ENCODE measurements around the gene RASA3. TPM values are rescaled to one million over a fixed set of nuclear protein-coding genes. Genes with fewer than 3 reads are reported as not detected.
A peak's percentile ranks its signal among the peaks of the same experiment; 100 is the strongest.

Gene RASA3
- total and polyA plus RNA-seq, 9 of the 15 experiments (the other 6 are each of a cell fraction or from before 2014, with no cell fraction given) = 0.72 to 25.3 (median 14.4) TPM

- no peak for TF ChIP-seq JUN (IDR thresholded peaks at IDR 0.05; ENCODE audit: borderline replicate concordance, low read depth, low read length)
- no peak for TF ChIP-seq JUN (CRISPR knock-in tag; IDR thresholded peaks at IDR 0.05; ENCODE audit: borderline replicate concordance)
- no peak for TF ChIP-seq TCF3 (CRISPR knock-in tag; IDR thresholded peaks at IDR 0.05)
- TF ChIP-seq, protein P1, sequence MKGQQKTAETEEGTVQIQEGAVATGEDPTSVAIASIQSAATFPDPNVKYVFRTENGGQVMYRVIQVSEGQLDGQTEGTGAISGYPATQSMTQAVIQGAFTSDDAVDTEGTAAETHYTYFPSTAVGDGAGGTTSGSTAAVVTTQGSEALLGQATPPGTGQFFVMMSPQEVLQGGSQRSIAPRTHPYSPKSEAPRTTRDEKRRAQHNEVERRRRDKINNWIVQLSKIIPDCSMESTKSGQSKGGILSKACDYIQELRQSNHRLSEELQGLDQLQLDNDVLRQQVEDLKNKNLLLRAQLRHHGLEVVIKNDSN (CRISPR knock-in tag; IDR thresholded peaks at IDR 0.05) = peak; percentile 17; the same call in 1 of the 2 replicates
- peak; percentile 14; the same call in 1 of the 2 replicates for TF ChIP-seq GABPB1 (CRISPR knock-in tag; IDR thresholded peaks at IDR 0.05)
- peak; percentile 55 for TF ChIP-seq POLR2G (IDR thresholded peaks at IDR 0.05; ENCODE audit: low read depth, low read length)
- TF ChIP-seq HSF4 (CRISPR knock-in tag; IDR thresholded peaks at IDR 0.05; ENCODE audit: borderline replicate concordance) = no peak
- TF ChIP-seq PRMT5 (CRISPR knock-in tag; IDR thresholded peaks at IDR 0.05) = no peak
- TF ChIP-seq, protein P2, sequence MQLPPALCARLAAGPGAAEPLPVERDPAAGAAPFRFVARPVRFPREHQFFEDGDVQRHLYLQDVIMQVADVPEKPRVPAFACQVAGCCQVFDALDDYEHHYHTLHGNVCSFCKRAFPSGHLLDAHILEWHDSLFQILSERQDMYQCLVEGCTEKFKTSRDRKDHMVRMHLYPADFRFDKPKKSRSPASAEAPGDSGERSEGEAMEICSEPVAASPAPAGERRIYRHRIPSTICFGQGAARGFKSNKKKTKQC (CRISPR knock-in tag; IDR thresholded peaks at IDR 0.05) = peak; percentile 61; the same call in 1 of the 2 replicates
- no peak for TF ChIP-seq ARID3A (IDR thresholded peaks at IDR 0.05; ENCODE audit: borderline replicate concordance, low read depth, low read length)
- TF ChIP-seq ZNF263 (CRISPR knock-in tag; IDR thresholded peaks at IDR 0.05; ENCODE audit: borderline replicate concordance) = 0 out of 2 replicates have a peak, but pooled peaks have one; percentile 4
- TF ChIP-seq FOSL1 (tag; conservative IDR thresholded peaks at IDR 0.05) = 0 out of 2 replicates have a peak, but pooled peaks have one; percentile 1
- no peak for TF ChIP-seq TSC22D4 (tag; IDR thresholded peaks at IDR 0.05)
- TF ChIP-seq PCBP1 (IDR thresholded peaks at IDR 0.05; ENCODE audit: low read depth, low read length, poor library complexity, severe bottlenecking) = peak; percentile 29
- TF ChIP-seq TAF9B (IDR thresholded peaks at IDR 0.05; ENCODE audit: partially characterized antibody) = peak; percentile 6
- TF ChIP-seq ZNF232 (CRISPR knock-in tag; IDR thresholded peaks at IDR 0.05) = 0 out of 2 replicates have a peak, but pooled peaks have one; percentile 12
- TF ChIP-seq, protein P3, sequence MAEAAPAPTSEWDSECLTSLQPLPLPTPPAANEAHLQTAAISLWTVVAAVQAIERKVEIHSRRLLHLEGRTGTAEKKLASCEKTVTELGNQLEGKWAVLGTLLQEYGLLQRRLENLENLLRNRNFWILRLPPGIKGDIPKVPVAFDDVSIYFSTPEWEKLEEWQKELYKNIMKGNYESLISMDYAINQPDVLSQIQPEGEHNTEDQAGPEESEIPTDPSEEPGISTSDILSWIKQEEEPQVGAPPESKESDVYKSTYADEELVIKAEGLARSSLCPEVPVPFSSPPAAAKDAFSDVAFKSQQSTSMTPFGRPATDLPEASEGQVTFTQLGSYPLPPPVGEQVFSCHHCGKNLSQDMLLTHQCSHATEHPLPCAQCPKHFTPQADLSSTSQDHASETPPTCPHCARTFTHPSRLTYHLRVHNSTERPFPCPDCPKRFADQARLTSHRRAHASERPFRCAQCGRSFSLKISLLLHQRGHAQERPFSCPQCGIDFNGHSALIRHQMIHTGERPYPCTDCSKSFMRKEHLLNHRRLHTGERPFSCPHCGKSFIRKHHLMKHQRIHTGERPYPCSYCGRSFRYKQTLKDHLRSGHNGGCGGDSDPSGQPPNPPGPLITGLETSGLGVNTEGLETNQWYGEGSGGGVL (CRISPR knock-in tag; IDR thresholded peaks at IDR 0.05) = no peak
- TF ChIP-seq RFX5 (IDR thresholded peaks at IDR 0.05; ENCODE audit: low read depth, low read length) = no peak
- peak; percentile 51 for TF ChIP-seq ARID1B (IDR thresholded peaks at IDR 0.05)
- TF ChIP-seq BRCA1 (IDR thresholded peaks at IDR 0.05) = no peak
- no peak for TF ChIP-seq BRCA1 (CRISPR knock-in tag; IDR thresholded peaks at IDR 0.05)
- no peak for TF ChIP-seq DIDO1 (tag; IDR thresholded peaks at IDR 0.05; ENCODE audit: low read depth)
Observed at GRCh38 chr13:114131583-114132418, 622 bp downstream of the RASA3 start (continued).

Data from K562 (cell line).